SW 1271 (cell line): ENCODE results near the gene ZFHX3.

ENCODE experiments used
- DNase-seq, 2 experiments: peaks; one replicate each; lab custom pipeline; 2025; lab: John Stamatoyannopoulos, UW

Gene ZFHX3

GRCh38 chr16:73054813-73055482, 7.0 kb upstream of the ZFHX3 start:
- no peak for DNase-seq

GRCh38 chr16:73054498-73054812, 6.5 kb upstream of the ZFHX3 start:
- no peak for DNase-seq

- no peak for DNase-seq
Measured at GRCh38 chr16:73054125-73054484, 6.2 kb upstream of the ZFHX3 start.

- DNase-seq: peak; percentile 57 to 88
Measured at GRCh38 chr16:73053364-73054124, 5.6 kb upstream of the ZFHX3 start.

GRCh38 chr16:73053038-73053363, 5.1 kb upstream of the ZFHX3 start:
- no peak for DNase-seq

- no peak for DNase-seq
Measured at GRCh38 chr16:73052576-73052975, 4.6 kb upstream of the ZFHX3 start.

GRCh38 chr16:73051961-73052360, 4.0 kb upstream of the ZFHX3 start:
- DNase-seq: no peak

GRCh38 chr16:73051226-73051625, 3.3 kb upstream of the ZFHX3 start:
- DNase-seq: no peak

GRCh38 chr16:73050201-73051099, 2.5 kb upstream of the ZFHX3 start:
- no peak for DNase-seq

- DNase-seq: no peak
Measured at GRCh38 chr16:73049511-73049910, 1.6 kb upstream of the ZFHX3 start.

GRCh38 chr16:73049091-73049490, 1.2 kb upstream of the ZFHX3 start:
- peak in 1 of 2 experiments; percentile 15 for DNase-seq

GRCh38 chr16:73048292-73049080, 558 bp upstream of the ZFHX3 start:
- peak in 1 of 2 experiments; percentile 62 for DNase-seq

- peak in 1 of 2 experiments; percentile 71 for DNase-seq
Measured at GRCh38 chr16:73047221-73047535, 750 bp downstream of the ZFHX3 start.

GRCh38 chr16:73046849-73047214, 1.1 kb downstream of the ZFHX3 start:
- DNase-seq: no peak

GRCh38 chr16:73046202-73046848, 1.6 kb downstream of the ZFHX3 start:
- DNase-seq: no peak

- DNase-seq: no peak
Measured at GRCh38 chr16:73043828-73044467, 4.0 kb downstream of the ZFHX3 start.

GRCh38 chr16:73042807-73043206, 5.1 kb downstream of the ZFHX3 start:
- no peak for DNase-seq

- DNase-seq: no peak
Measured at GRCh38 chr16:73041676-73042075, 6.3 kb downstream of the ZFHX3 start.

- DNase-seq: no peak
Measured at GRCh38 chr16:73040735-73041402, 7.1 kb downstream of the ZFHX3 start.

GRCh38 chr16:73040136-73040535, 7.8 kb downstream of the ZFHX3 start:
- DNase-seq: no peak
